Neural progenitor cell (in vitro differentiated cells): ENCODE results near the gene TTC8. TPM values are rescaled to one million over a fixed set of nuclear protein-coding genes. Genes with fewer than 3 reads are reported as not detected.

Experiments used
- DNase-seq: peaks from one replicate; pipeline ENCODE4 v3.0.0-alpha.2; 2016; ENCODE audit warnings: low spot score
- H2AFZ ChIP-seq: fragments of 200-600 bp; sonication (generic); replicated peaks from 2 replicates; pipeline ENCODE4 v1.6.1; 2016; ENCODE audit warnings: antibody characterized with exemption
- H3F3A ChIP-seq: fragments of 200-600 bp; sonication (generic); 2 replicates; pipeline ENCODE4 v1.6.1; 2016; ENCODE audit warnings: antibody characterized with exemption, low read depth
- H3K27ac ChIP-seq: fragments of 200-600 bp; sonication (generic); 2 replicates; pipeline ENCODE4 v1.5.1; 2016; ENCODE audit warnings: mild to moderate bottlenecking
- H3K27me3 ChIP-seq: fragments of 200-600 bp; sonication (generic); 2 replicates; pipeline ENCODE4 v1.6.1; 2016; ENCODE audit warnings: mild to moderate bottlenecking, moderate library complexity
- H3K36me3 ChIP-seq: fragments of 200-600 bp; sonication (generic); 2 replicates; pipeline ENCODE4 v1.5.1; 2016
- H3K4me1 ChIP-seq: fragments of 200-600 bp; sonication (generic); 2 replicates; pipeline ENCODE4 v1.6.1; 2016; ENCODE audit warnings: mixed run types
- H3K4me2 ChIP-seq: fragments of 200-600 bp; sonication (generic); 2 replicates; pipeline ENCODE4 v1.6.1; 2016
- H3K4me3 ChIP-seq: fragments of 200-600 bp; sonication (generic); 2 replicates; pipeline ENCODE4 v1.5.1; 2016
- H3K79me2 ChIP-seq: fragments of 200-600 bp; sonication (generic); 2 replicates; pipeline ENCODE4 v1.6.1; 2016; ENCODE audit warnings: low read depth
- H3K9ac ChIP-seq: fragments of 200-600 bp; sonication (generic); 2 replicates; pipeline ENCODE4 v1.6.1; 2016
- H3K9me3 ChIP-seq: fragments of 200-600 bp; sonication (generic); 2 replicates; pipeline ENCODE4 v1.5.1; 2016; ENCODE audit warnings: low read depth
- H4K20me1 ChIP-seq: fragments of 200-600 bp; sonication (generic); 2 replicates; pipeline ENCODE4 v1.6.1; 2016; ENCODE audit warnings: low read depth
- H3K27ac Mint-ChIP-seq: 3 replicates; pipeline ENCODE4 v1.8.0; 2021; ENCODE audit warnings: mixed read lengths
- H3K27me3 Mint-ChIP-seq: 2 replicates; pipeline ENCODE4 v1.8.0; 2022; ENCODE audit warnings: low read depth, mild to moderate bottlenecking, inconsistent platforms, moderate library complexity, mixed read lengths; ENCODE audit not compliant: insufficient read depth
- H3K36me3 Mint-ChIP-seq: 3 replicates; pipeline ENCODE4 v1.8.0; 2021; ENCODE audit warnings: mixed read lengths
- H3K4me1 Mint-ChIP-seq: 3 replicates; pipeline ENCODE4 v1.8.0; 2021; ENCODE audit warnings: mixed read lengths
- H3K4me3 Mint-ChIP-seq: 3 replicates; pipeline ENCODE4 v1.8.0; 2021; ENCODE audit warnings: mild to moderate bottlenecking, moderate library complexity, mixed read lengths
- H3K9me3 Mint-ChIP-seq: 3 replicates; pipeline ENCODE4 v1.8.0; 2020; ENCODE audit warnings: mixed read lengths
- EZH2 ChIP-seq: fragments of 200-600 bp; sonication (generic); IDR thresholded peaks from 2 replicates; pipeline ENCODE4 v1.6.1; 2017; ENCODE audit warnings: antibody characterized with exemption, mild to moderate bottlenecking, moderate library complexity
- EZH2phosphoT487 ChIP-seq: fragments of 200-600 bp; sonication (generic); IDR thresholded peaks from 2 replicates; pipeline ENCODE4 v1.6.1; 2017; ENCODE audit warnings: antibody characterized with exemption
- total RNA-seq: library from RNA; depleted of rRNA; stranded (reverse); fragments of >200 nt; gene quantifications from 2 replicates; pipeline ENCODE4 v1.2.3, GENCODE V29; 2015; ENCODE audit warnings: low replicate concordance
- TF ChIP-seq, protein P1 (sequence below): fragments of 200-600 bp; sonication (generic); IDR thresholded peaks from 2 replicates; pipeline ENCODE4 v1.5.1; 2017; ENCODE audit warnings: antibody characterized with exemption, mild to moderate bottlenecking

TTC8 gene
- total RNA-seq, 1 donor from 2014 or later = 35.0 TPM

DNA sequence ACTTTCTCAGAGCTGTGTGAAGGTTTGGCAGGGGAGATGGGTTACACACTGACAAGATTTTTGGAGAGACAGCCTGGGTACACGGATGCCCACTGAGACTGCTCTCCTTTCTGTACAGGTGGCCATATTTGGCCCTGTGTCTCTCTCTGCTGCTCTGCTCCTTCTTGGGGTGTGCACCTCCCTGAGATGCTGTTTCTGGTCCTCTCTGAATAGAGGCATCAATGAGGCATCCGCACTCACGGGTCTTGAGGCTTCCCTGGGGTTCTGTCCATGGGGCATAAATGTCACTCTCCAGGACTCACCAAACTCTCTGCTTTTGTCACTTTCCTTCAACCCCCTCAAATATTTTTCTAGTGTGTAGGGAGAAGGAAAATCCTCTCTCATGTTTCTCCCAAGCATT, 77.5 kb downstream of the TTC8 start:
- TF ChIP-seq EZH2 (no peak), EZH2phosphoT487 (no peak)
- TF ChIP-seq, protein P1, sequence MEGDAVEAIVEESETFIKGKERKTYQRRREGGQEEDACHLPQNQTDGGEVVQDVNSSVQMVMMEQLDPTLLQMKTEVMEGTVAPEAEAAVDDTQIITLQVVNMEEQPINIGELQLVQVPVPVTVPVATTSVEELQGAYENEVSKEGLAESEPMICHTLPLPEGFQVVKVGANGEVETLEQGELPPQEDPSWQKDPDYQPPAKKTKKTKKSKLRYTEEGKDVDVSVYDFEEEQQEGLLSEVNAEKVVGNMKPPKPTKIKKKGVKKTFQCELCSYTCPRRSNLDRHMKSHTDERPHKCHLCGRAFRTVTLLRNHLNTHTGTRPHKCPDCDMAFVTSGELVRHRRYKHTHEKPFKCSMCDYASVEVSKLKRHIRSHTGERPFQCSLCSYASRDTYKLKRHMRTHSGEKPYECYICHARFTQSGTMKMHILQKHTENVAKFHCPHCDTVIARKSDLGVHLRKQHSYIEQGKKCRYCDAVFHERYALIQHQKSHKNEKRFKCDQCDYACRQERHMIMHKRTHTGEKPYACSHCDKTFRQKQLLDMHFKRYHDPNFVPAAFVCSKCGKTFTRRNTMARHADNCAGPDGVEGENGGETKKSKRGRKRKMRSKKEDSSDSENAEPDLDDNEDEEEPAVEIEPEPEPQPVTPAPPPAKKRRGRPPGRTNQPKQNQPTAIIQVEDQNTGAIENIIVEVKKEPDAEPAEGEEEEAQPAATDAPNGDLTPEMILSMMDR = no peak
- no peak overlapping the region for H2AFZ ChIP-seq

DNA sequence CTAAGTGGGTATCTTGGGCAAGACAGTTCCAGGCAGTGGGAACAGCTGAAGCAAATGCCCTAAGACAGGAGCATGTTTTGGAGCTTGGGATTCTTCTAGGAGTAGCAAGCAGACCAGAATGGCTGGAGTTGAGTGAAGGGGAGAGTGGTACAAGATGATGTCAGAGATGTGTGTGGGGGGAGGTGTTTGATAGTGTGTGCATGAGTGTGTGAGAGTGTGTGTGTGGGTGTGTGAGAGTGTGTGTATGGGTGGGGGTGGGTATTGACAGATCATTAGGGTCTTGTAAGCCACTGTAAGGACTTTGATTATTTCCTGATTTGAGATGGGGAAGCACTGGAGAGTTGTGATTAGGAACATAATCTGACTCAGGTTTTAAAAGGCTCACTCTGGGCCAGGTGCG, 78.4 kb downstream of the TTC8 start:
- Histone ChIP-seq H3K79me2 (no peaks in the 10 kb centered on the region), H3F3A (no peaks in the 10 kb centered on the region), H3K9me3 (no peaks in the 10 kb centered on the region), H3K4me1 (no peaks in the 10 kb centered on the region), H3K27ac (no peak overlapping the region), H3K9ac (no peak overlapping the region), H2AFZ (no peak overlapping the region), H3K4me3 (no peak overlapping the region), H3K36me3 (no peaks in the 10 kb centered on the region), H3K4me2 (no peak overlapping the region), H4K20me1 (no peaks in the 10 kb centered on the region), H3K27me3 (no peaks in the 10 kb centered on the region)
- Mint-ChIP-seq H3K4me3 (no peak overlapping the region), H3K4me1 (no peaks in the 10 kb centered on the region), H3K36me3 (no peaks in the 10 kb centered on the region), H3K9me3 (peaks cover 7% of the 10 kb centered on the region), H3K27ac (no peak overlapping the region), H3K27me3 (no peaks in the 10 kb centered on the region)
- TF ChIP-seq, protein P1 = no peak
- no peak for TF ChIP-seq EZH2phosphoT487
- TF ChIP-seq EZH2 = no peak
- no peak for DNase-seq

More for the DNA sequence above, 77.5 kb downstream of the TTC8 start:
- Mint-ChIP-seq H3K36me3 (no peaks in the 10 kb centered on the region), H3K27ac (no peak overlapping the region), H3K9me3 (peaks cover 8% of the 10 kb centered on the region), H3K4me1 (no peaks in the 10 kb centered on the region), H3K27me3 (no peaks in the 10 kb centered on the region), H3K4me3 (no peak overlapping the region)
- no peak for DNase-seq
- Histone ChIP-seq H3K27me3 (no peaks in the 10 kb centered on the region), H3K4me3 (no peak overlapping the region), H3K27ac (no peak overlapping the region), H3K9ac (no peak overlapping the region), H4K20me1 (no peaks in the 10 kb centered on the region), H3K36me3 (no peaks in the 10 kb centered on the region), H3K79me2 (no peaks in the 10 kb centered on the region), H3K9me3 (no peaks in the 10 kb centered on the region), H3K4me1 (no peaks in the 10 kb centered on the region), H3F3A (no peaks in the 10 kb centered on the region), H3K4me2 (no peak overlapping the region)

DNA sequence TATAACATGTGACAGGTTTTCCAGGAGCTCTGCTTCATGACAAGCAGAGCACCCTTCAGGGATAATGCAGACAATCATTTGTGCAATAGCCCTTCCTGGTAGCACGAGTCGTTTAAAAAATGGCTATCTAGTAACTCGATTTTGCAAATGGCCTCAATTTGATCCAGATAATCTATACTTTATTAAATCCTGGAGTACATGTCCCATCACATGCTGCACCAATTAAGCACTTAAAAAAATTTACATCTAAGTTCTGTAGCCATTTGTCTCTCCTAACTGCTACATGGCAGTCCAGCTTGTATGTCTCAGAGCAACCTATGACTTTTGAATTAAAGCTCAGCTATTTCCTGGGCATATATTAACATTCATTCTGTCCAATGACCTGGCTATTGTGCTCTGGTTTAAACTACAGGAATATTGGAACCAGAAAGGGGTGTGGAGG, 79.8 kb downstream of the TTC8 start:
- Histone ChIP-seq H3K9ac (no peak overlapping the region), H3F3A (no peaks in the 10 kb centered on the region), H3K27ac (no peak overlapping the region), H3K9me3 (no peaks in the 10 kb centered on the region), H3K27me3 (no peaks in the 10 kb centered on the region), H3K36me3 (no peaks in the 10 kb centered on the region), H3K4me2 (no peak overlapping the region), H2AFZ (no peak overlapping the region), H4K20me1 (no peaks in the 10 kb centered on the region), H3K79me2 (no peaks in the 10 kb centered on the region), H3K4me3 (no peak overlapping the region), H3K4me1 (no peaks in the 10 kb centered on the region)
- no peak overlapping the region for H3K4me3 Mint-ChIP-seq
- no peak for DNase-seq
- H3K36me3 Mint-ChIP-seq = no peaks in the 10 kb centered on the region
- TF ChIP-seq EZH2 = no peak
- TF ChIP-seq, protein P1 = no peak
- no peak for TF ChIP-seq EZH2phosphoT487
- no peaks in the 10 kb centered on the region for H3K4me1 Mint-ChIP-seq
- H3K27ac Mint-ChIP-seq = no peak overlapping the region
- H3K9me3 Mint-ChIP-seq = peaks cover 5% of the 10 kb centered on the region
- H3K27me3 Mint-ChIP-seq = no peaks in the 10 kb centered on the region
